Effector memory CD4-positive, alpha-beta T cell (primary cell): ENCODE measurements around the gene TOP2B.

Experiments
- DNase-seq, 3 donors: peaks; one replicate each; pipeline ENCODE4 v3.0.0-alpha.2; 2020
- H3K27ac ChIP-seq: 2 replicates; pipeline ENCODE4 v1.7.0; 2013; ENCODE audit warnings: mild to moderate bottlenecking, low read length, moderate library complexity; ENCODE audit not compliant: insufficient read depth, poor library complexity, severe bottlenecking
- H3K27me3 ChIP-seq: replicated peaks from 2 replicates; pipeline ENCODE4 v1.7.0; 2013; ENCODE audit warnings: mild to moderate bottlenecking, low read length; ENCODE audit not compliant: insufficient read depth, control insufficient read depth, poor library complexity, severe bottlenecking
- H3K36me3 ChIP-seq: 2 replicates; pipeline ENCODE4 v1.7.0; 2013; ENCODE audit warnings: mild to moderate bottlenecking, low read length, moderate library complexity; ENCODE audit not compliant: control insufficient read depth, insufficient read depth
- H3K4me1 ChIP-seq: 2 replicates; pipeline ENCODE4 v1.7.0; 2013; ENCODE audit warnings: low read length, mild to moderate bottlenecking; ENCODE audit not compliant: control insufficient read depth, insufficient read depth, poor library complexity, severe bottlenecking
- H3K4me3 ChIP-seq: 2 replicates; pipeline ENCODE4 v1.7.0; 2013; ENCODE audit warnings: low read length, low read depth, mild to moderate bottlenecking; ENCODE audit not compliant: insufficient read depth, poor library complexity, severe bottlenecking
- H3K9me3 ChIP-seq: 2 replicates; pipeline ENCODE4 v1.7.0; 2013; ENCODE audit warnings: mild to moderate bottlenecking, low read length, moderate library complexity; ENCODE audit not compliant: control insufficient read depth

Gene TOP2B

GRCh38 chr3:25631989-25632388, 32.7 kb downstream of the TOP2B start:
- H3K27ac ChIP-seq, result no peak overlapping the region
- H3K9me3 ChIP-seq, result no peaks in the 10 kb centered on the region
- DNase-seq, result no peak
- H3K27me3 ChIP-seq, result no peaks in the 10 kb centered on the region
- H3K4me1 ChIP-seq, result no peaks in the 10 kb centered on the region
- no peak overlapping the region for H3K4me3 ChIP-seq
- H3K36me3 ChIP-seq, result peaks cover 58% of the 10 kb centered on the region

- H3K4me3 ChIP-seq, result no peak overlapping the region
- no peak for DNase-seq
- H3K27me3 ChIP-seq, result no peaks in the 10 kb centered on the region
- H3K9me3 ChIP-seq, result no peaks in the 10 kb centered on the region
- H3K4me1 ChIP-seq, result no peaks in the 10 kb centered on the region
- H3K27ac ChIP-seq, result no peak overlapping the region
- H3K36me3 ChIP-seq, result peaks cover 53% of the 10 kb centered on the region
Measured at GRCh38 chr3:25621087-25621486, 43.6 kb downstream of the TOP2B start.

- H3K36me3 ChIP-seq, result peaks cover 49% of the 10 kb centered on the region
- H3K27ac ChIP-seq, result no peak overlapping the region
- H3K4me1 ChIP-seq, result no peaks in the 10 kb centered on the region
- no peak for DNase-seq
- H3K4me3 ChIP-seq, result no peak overlapping the region
- no peaks in the 10 kb centered on the region for H3K27me3 ChIP-seq
- H3K9me3 ChIP-seq, result no peaks in the 10 kb centered on the region
Measured at GRCh38 chr3:25620493-25620892, 44.2 kb downstream of the TOP2B start.

GRCh38 chr3:25619382-25619781, 45.3 kb downstream of the TOP2B start:
- Histone ChIP-seq H3K4me3 (no peak overlapping the region), H3K4me1 (no peaks in the 10 kb centered on the region), H3K27me3 (no peaks in the 10 kb centered on the region), H3K36me3 (peaks cover 42% of the 10 kb centered on the region), H3K9me3 (no peaks in the 10 kb centered on the region), H3K27ac (no peak overlapping the region)
- DNase-seq, result no peak

GRCh38 chr3:25618028-25618427, 46.7 kb downstream of the TOP2B start:
- peaks cover 28% of the 10 kb centered on the region for H3K36me3 ChIP-seq
- no peaks in the 10 kb centered on the region for H3K4me1 ChIP-seq
- no peaks in the 10 kb centered on the region for H3K9me3 ChIP-seq
- H3K27me3 ChIP-seq, result no peaks in the 10 kb centered on the region
- H3K4me3 ChIP-seq, result no peak overlapping the region
- H3K27ac ChIP-seq, result no peak overlapping the region
- DNase-seq, result no peak

GRCh38 chr3:25611193-25611592, 53.5 kb downstream of the TOP2B start:
- DNase-seq, result no peak
- no peaks in the 10 kb centered on the region for H3K9me3 ChIP-seq
- no peak overlapping the region for H3K4me3 ChIP-seq
- no peak overlapping the region for H3K27ac ChIP-seq
- H3K36me3 ChIP-seq, result peaks cover 65% of the 10 kb centered on the region
- H3K27me3 ChIP-seq, result no peaks in the 10 kb centered on the region
- H3K4me1 ChIP-seq, result no peaks in the 10 kb centered on the region

GRCh38 chr3:25610779-25611178, 53.9 kb downstream of the TOP2B start:
- H3K36me3 ChIP-seq, result peaks cover 67% of the 10 kb centered on the region
- no peak for DNase-seq
- H3K27ac ChIP-seq, result no peak overlapping the region
- no peak overlapping the region for H3K4me3 ChIP-seq
- H3K4me1 ChIP-seq, result no peaks in the 10 kb centered on the region
- no peaks in the 10 kb centered on the region for H3K27me3 ChIP-seq
- no peaks in the 10 kb centered on the region for H3K9me3 ChIP-seq

- Histone ChIP-seq H3K4me1 (no peaks in the 10 kb centered on the region), H3K4me3 (no peak overlapping the region), H3K27me3 (no peaks in the 10 kb centered on the region), H3K36me3 (peaks cover 66% of the 10 kb centered on the region), H3K9me3 (no peaks in the 10 kb centered on the region), H3K27ac (no peak overlapping the region)
- no peak for DNase-seq
Measured at GRCh38 chr3:25610167-25610566, 54.5 kb downstream of the TOP2B start.

GRCh38 chr3:25604107-25604805, 60.5 kb downstream of the TOP2B start:
- H3K36me3 ChIP-seq, result peaks cover 56% of the 10 kb centered on the region
- no peaks in the 10 kb centered on the region for H3K9me3 ChIP-seq
- H3K27ac ChIP-seq, result no peak overlapping the region
- no peak overlapping the region for H3K4me3 ChIP-seq
- no peaks in the 10 kb centered on the region for H3K27me3 ChIP-seq
- DNase-seq, result no peak
- H3K4me1 ChIP-seq, result no peaks in the 10 kb centered on the region

GRCh38 chr3:25603703-25604102, 61.0 kb downstream of the TOP2B start:
- Histone ChIP-seq H3K4me3 (no peak overlapping the region), H3K4me1 (no peaks in the 10 kb centered on the region), H3K27me3 (no peaks in the 10 kb centered on the region), H3K27ac (no peak overlapping the region), H3K36me3 (peaks cover 56% of the 10 kb centered on the region), H3K9me3 (no peaks in the 10 kb centered on the region)
- no peak for DNase-seq
